ENCODE data around the gene AAK1. TPM values are rescaled to one million over a fixed set of nuclear protein-coding genes. Genes with fewer than 3 reads are reported as not detected.

Gene AAK1
- total and polyA plus RNA-seq, 2 of the 13 experiments (the other 11 are each of a cell fraction or from before 2014, with no cell fraction given), result 9.8 to 10.3 TPM

- TF ChIP-seq MTERF4 (CRISPR knock-in tag; IDR thresholded peaks at IDR 0.05), result peak; percentile 75
- TF ChIP-seq BCL6 (CRISPR knock-in tag; IDR thresholded peaks at IDR 0.05), result peak; percentile 69
- TF ChIP-seq ZNF572 (CRISPR knock-in tag; IDR thresholded peaks at IDR 0.05), result 0 out of 2 replicates have a peak, but pooled peaks have one; percentile 10
- TF ChIP-seq ZNF879 (CRISPR knock-in tag; IDR thresholded peaks at IDR 0.05), result 0 out of 2 replicates have a peak, but pooled peaks have one; percentile 51
- TF ChIP-seq RBFOX2 (IDR thresholded peaks at IDR 0.05; ENCODE audit: low read depth, low read length), result peak; percentile 99
- peak; percentile 88; the same call in 1 of the 2 replicates for TF ChIP-seq BRF2 (CRISPR knock-in tag; IDR thresholded peaks at IDR 0.05)
- TF ChIP-seq MIER3 (CRISPR knock-in tag; IDR thresholded peaks at IDR 0.05; ENCODE audit: borderline replicate concordance), result no peak; the same call in 1 of the 2 replicates
- no peak for TF ChIP-seq DPF2 (CRISPR knock-in tag; IDR thresholded peaks at IDR 0.05; ENCODE audit: borderline replicate concordance, low read depth)
- no peak for TF ChIP-seq ZEB1 (IDR thresholded peaks at IDR 0.05; ENCODE audit: insufficient replicate concordance, low read depth)
- peak; percentile 80 for TF ChIP-seq ZNF747 (CRISPR knock-in tag; IDR thresholded peaks at IDR 0.05; ENCODE audit: borderline replicate concordance)
- TF ChIP-seq TARDBP (CRISPR knock-in tag; IDR thresholded peaks at IDR 0.05), result peak; percentile 76; the same call in 1 of the 2 replicates
- TF ChIP-seq ZNF780A (CRISPR knock-in tag; IDR thresholded peaks at IDR 0.05), result no peak
- peak; percentile 96 for TF ChIP-seq ZNF224 (CRISPR knock-in tag; IDR thresholded peaks at IDR 0.05)
- TF ChIP-seq ZNF275 (CRISPR knock-in tag; IDR thresholded peaks at IDR 0.05; ENCODE audit: borderline replicate concordance), result peak; percentile 90; the same call in 1 of the 2 replicates
- no peak for TF ChIP-seq NR2F6 (IDR thresholded peaks at IDR 0.05)
- TF ChIP-seq NR2F6 (CRISPR knock-in tag; IDR thresholded peaks at IDR 0.05), result peak; percentile 35; the same call in 1 of the 2 replicates
- no peak for TF ChIP-seq HMG20A (CRISPR knock-in tag; IDR thresholded peaks at IDR 0.05; ENCODE audit: borderline replicate concordance)
- no peak for TF ChIP-seq GPBP1L1 (CRISPR knock-in tag; IDR thresholded peaks at IDR 0.05)
- peak; percentile 56; the same call in 1 of the 2 replicates for TF ChIP-seq MAF1 (CRISPR knock-in tag; IDR thresholded peaks at IDR 0.05; ENCODE audit: borderline replicate concordance)
- peak; percentile 92; the same call in 1 of the 2 replicates for TF ChIP-seq PAX8 (CRISPR knock-in tag; IDR thresholded peaks at IDR 0.05; ENCODE audit: borderline replicate concordance)
Measured at GRCh38 chr2:69436938-69437750, 206.4 kb downstream of the AAK1 start, which contains the start of gene NFU1 (continued).
